ENCODE measurements around the gene MRPL24.

The MRPL24 gene

GRCh38 chr1:156709757-156710489 lies 31.0 kb downstream of the MRPL24 start:
- peak; percentile 80 for DNase-seq (ENCODE audit: low read depth)

DNA sequence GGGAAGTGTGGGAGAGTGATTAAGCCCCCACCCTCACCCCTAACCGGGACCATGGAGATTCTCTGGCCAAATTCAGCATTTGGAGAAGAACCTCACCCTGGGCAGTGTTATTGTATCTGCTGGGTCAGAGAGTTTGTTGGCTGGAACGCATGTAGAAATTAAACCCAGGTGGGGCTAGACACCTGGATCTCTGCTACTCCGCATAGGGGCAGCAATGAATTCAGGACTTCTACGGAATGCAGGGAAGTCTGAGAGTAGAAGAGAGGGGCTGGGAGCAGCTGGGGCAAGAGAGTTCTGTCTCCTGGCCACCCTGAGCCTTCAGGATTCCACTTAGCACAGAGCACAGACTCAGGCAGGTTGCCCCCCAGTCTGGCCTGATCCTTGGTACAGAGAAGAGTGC lies 31.9 kb downstream of the MRPL24 start:
- no peak for DNase-seq (ENCODE audit: low read depth)

- DNase-seq (ENCODE audit: low read depth) = peak; percentile 40
Observed at GRCh38 chr1:156708218-156708661, 32.6 kb downstream of the MRPL24 start.

- DNase-seq (ENCODE audit: low read depth) = peak; percentile 81
Observed at GRCh38 chr1:156707417-156708217, 33.3 kb downstream of the MRPL24 start.

GRCh38 chr1:156706657-156707416 lies 34.1 kb downstream of the MRPL24 start:
- peak; percentile 92 for DNase-seq (ENCODE audit: low read depth)

DNA sequence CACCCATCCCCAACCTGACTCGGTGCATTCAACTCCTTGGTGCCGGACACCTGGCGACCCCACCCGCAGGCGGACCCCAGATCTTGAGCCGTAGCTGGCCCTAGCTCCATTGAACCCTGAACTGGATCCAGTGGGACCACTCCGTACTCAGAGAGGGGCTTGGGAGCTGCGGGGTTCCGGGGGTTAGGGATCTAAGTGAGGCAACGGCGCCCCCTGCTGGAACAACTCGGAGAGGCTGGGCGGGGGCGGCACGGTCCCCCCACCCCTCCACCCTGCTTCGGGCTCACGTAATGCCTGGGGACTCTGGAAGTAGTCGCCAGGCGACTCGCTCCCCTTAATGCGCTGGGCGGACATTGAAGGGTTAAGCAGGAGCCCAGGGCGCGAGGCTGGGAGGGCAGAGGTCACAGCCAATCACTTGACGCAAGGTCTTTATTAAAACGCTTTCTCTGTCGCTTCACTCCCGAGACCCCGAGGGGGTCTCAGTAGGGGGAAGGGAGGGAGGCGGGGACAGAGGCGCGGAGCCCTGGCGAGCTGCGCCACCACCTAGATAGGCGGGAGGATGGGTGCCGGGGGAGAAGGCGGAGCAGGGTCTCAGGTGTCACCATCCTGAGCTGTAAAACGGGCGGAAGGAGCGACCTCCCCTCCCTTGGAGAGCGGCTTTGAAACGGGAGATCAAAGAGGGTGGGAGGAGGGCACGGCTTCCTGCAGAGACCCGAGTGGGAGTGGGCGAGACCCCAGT lies 34.8 kb downstream of the MRPL24 start:
- peak; percentile 69 for DNase-seq (ENCODE audit: low read depth)

DNA sequence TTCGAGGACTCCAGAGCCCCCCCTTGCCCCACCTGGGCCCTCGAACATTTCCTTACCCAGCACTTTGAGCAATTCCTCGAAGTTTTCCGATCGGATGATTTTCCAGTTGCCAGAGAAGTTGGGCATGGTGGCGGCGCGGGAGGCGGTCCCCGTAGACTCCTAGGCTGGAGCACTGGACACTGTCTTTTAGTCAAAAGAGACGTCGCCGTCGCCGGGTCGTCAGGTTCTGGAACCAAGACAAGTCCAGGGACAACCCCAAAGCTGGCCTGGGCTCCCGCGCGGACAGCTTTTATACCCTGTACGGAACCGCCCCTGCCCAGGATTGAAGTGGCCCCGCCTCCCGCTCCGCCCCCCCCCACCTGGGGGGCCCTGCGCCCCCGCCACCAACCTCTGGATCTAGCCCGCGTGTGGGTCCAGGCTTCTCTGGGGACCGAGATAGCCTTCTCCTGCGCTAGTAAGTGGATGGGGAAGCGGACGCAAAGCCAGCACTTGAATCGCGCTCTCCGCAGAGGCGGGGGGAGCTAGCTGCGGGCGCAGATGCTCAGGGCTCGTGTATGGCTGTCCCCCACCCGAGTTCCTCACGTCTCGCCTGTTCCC lies 35.5 kb downstream of the MRPL24 start, which contains the start of gene CRABP2:
CRABP2 (minus strand) TSS at position 263 of the 597 bp plus-strand sequence; CDS start at position 126, 137 bp downstream.
- DNase-seq (ENCODE audit: low read depth) = peak; percentile 40

DNA sequence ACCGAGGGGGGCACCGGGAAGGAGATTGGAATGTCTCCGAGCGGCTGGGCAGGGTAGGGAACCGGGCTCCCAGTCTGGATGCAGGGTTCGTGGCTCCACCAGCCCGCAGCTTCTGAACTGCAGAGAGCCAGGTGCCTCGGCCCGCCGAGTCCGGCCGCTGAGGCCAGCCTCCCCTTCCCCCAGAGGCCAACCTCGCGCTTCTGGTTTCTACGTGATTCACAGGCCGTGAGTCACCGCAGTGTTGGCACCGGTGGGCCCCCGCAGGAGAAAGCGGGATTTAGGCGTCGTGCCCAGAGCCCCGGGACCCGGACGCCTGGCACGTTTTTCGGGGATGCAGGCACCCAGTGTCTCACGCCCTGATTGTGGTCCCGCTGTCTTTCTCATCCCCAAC lies 36.0 kb downstream of the MRPL24 start:
- peak; percentile 50 for DNase-seq (ENCODE audit: low read depth)

GRCh38 chr1:156704166-156704711 lies 36.6 kb downstream of the MRPL24 start:
- no peak for DNase-seq (ENCODE audit: low read depth)

DNA sequence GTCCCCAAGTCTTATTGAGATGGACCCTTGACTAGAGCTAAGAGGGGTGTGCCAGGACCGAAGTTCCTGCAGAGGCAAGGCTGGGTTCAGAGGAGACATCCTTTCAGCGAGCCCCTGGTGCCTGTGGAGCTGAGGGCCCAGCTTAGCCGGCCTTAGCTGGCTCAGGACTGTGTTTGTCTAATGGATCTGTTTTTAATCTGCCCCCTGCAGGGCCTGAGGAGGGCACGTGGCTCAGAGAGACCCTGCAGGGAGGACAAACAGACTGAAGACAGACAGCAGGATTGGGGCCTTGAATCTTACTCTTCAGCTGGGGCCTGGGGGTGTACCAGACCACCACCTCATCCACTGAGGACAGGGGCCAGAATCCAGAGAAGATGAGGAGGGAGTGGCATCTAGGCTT lies 37.1 kb downstream of the MRPL24 start:
- no peak for DNase-seq (ENCODE audit: low read depth)

- no peak for DNase-seq (ENCODE audit: low read depth)
Observed at GRCh38 chr1:156703336-156703735, 37.6 kb downstream of the MRPL24 start.

DNA sequence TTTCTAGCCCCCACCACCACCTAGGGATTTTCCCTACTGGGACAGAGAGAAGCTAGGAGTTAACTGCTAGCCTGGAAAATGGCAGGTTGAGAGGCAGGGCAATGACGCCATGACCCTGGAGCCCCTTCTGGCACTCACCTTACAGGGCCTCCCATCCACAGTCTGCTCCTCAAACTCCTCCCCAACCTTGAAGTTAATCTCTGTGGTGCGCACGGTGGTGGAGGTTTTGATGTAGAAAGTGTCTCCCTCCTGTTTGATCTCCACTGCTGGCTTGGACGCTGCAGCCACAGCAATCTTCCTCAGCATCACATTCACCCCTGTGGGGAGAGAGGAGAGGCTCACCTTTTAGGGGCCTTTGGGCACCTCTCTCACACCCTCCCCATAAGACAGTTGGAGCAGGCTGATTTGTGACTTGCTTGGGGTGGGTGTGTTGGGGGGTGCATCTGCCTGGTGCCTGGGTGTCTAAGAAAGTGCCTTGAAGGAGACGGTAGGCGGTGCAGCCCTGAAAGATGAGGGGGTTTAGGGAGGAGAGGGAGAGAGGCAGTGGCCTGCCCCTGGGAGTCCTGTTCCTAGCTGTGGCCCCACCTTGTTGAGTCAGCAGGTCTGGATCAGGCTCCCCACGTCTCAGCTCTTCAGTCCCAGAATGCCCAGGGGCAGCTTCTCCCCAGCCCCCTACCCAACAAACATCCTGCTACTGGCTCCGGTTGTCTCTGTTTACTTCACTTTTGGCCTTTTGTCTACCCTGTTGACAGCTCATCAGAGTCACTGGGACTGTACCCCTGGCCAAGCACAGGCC lies 40.0 kb downstream of the MRPL24 start:
- no peak for DNase-seq (ENCODE audit: low read depth)

GRCh38 chr1:156698995-156699394 lies 41.9 kb downstream of the MRPL24 start:
- DNase-seq (ENCODE audit: low read depth) = no peak

- no peak for DNase-seq (ENCODE audit: low read depth)
Observed at GRCh38 chr1:156697481-156697880, 43.4 kb downstream of the MRPL24 start.

- DNase-seq (ENCODE audit: low read depth) = no peak
Observed at GRCh38 chr1:156696755-156697154, 44.1 kb downstream of the MRPL24 start.

DNA sequence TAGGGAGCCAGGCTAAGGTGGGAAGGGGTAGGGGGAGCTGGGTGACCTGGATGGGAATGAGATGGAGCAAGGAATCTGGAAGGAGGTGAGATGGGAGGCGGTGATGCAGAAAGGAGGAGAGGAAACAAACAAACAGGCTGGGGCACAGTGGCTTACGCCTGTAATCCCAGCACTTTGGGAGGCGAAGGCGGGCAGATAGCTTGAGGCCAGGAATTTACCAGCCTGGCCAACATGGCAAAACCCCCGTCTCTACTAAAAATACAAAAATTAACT lies 46.3 kb downstream of the MRPL24 start:
- no peak for DNase-seq (ENCODE audit: low read depth)

DNA sequence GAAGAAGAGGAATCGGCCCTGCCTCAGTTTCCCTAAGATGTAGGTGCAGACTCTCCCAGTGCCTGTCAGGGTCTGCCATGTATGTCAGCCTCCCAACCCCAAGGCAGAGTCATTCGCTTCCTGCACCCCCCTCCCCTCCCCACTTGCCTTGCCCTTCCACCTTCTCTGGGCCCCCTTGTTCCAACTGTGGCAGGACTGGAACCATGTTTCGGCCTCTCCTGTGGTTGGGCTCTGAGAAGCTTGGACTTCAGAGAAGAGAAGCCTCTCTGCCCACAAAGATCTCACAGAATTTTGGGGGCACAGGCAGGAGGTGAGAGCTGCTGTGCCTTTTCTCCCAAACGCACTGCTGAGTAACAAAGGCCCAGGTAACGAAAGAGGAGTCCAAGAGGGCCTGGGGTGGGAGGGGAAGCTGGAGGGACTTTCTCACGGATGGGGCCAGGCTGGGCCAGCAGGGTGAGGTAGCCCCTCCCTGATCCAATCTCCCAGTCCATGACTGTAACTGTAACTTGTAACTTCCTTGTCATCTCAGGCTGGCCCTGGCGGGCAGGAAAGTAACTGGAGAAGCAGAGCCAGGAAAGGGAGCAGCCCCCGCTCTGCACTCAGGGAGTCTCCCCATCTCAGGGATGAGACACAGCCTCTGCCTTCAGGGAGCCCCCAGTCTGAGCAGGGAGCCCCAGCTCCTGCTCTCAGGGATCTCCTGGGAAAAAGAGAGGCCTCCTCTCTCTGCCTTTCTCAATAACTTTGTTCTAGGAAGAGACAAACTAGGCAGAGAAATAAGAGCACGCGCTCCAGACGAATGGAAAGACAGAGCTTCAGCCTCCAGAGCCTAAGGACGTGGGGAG lies 46.8 kb downstream of the MRPL24 start:
- DNase-seq (ENCODE audit: low read depth) = no peak

- no peak for DNase-seq (ENCODE audit: low read depth)
Observed at GRCh38 chr1:156692925-156693847, 47.7 kb downstream of the MRPL24 start.
